Neural cell (in vitro differentiated cells): ENCODE measurements around the gene PDZD4. TPM values are rescaled to one million over a fixed set of nuclear protein-coding genes. Genes with fewer than 3 reads are reported as not detected.

Experiments used
- H2AFZ ChIP-seq: fragments of 200-600, 300-800 bp; sonication (generic), shearing (Covaris generic); 2 replicates; pipeline ENCODE4 v1.6.0; 2014; ENCODE audit warnings: low read depth, mild to moderate bottlenecking, antibody characterized with exemption, low read length, moderate library complexity
- H3F3A ChIP-seq: fragments of 200-600 bp; shearing (Covaris generic); 2 replicates; pipeline ENCODE4 v1.6.1; 2016; ENCODE audit warnings: mild to moderate bottlenecking, moderate library complexity, mixed read lengths, antibody characterized with exemption, low read length; ENCODE audit not compliant: insufficient read depth, poor library complexity, severe bottlenecking
- H3K27ac ChIP-seq: fragments of 200-600, 300-800 bp; sonication (generic), shearing (Covaris generic); 2 replicates; pipeline ENCODE4 v1.5.1; 2014; ENCODE audit warnings: mild to moderate bottlenecking, low read length, moderate library complexity
- H3K27me3 ChIP-seq: fragments of 300-800, 200-600 bp; sonication (generic), shearing (Covaris generic); 2 replicates; pipeline ENCODE4 v1.6.0; 2014; ENCODE audit warnings: mild to moderate bottlenecking, low read depth, low read length, moderate library complexity; ENCODE audit not compliant: insufficient read depth
- H3K36me3 ChIP-seq: fragments of 300-800, 200-600 bp; sonication (generic), shearing (Covaris generic); 2 replicates; pipeline ENCODE4 v1.5.1; 2014; ENCODE audit warnings: mild to moderate bottlenecking, antibody characterized with exemption, low read length, moderate library complexity; ENCODE audit not compliant: insufficient read depth
- H3K4me2 ChIP-seq: fragments of 300-800, 200-600 bp; sonication (generic), shearing (Covaris generic); 2 replicates; pipeline ENCODE4 v1.6.0; 2014; ENCODE audit warnings: mild to moderate bottlenecking, low read length
- H3K4me3 ChIP-seq: fragments of 300-800, 200-600 bp; sonication (generic), shearing (Covaris generic); 2 replicates; pipeline ENCODE4 v1.5.1; 2014; ENCODE audit warnings: mild to moderate bottlenecking, low read length, moderate library complexity
- H3K79me2 ChIP-seq: fragments of 200-600 bp; shearing (Covaris generic); replicated peaks from 2 replicates; pipeline ENCODE4 v1.6.0; 2014; ENCODE audit warnings: mild to moderate bottlenecking, low read length, moderate library complexity; ENCODE audit not compliant: insufficient read depth
- H3K9ac ChIP-seq: fragments of 300-800, 200-600 bp; sonication (generic), shearing (Covaris generic); 2 replicates; pipeline ENCODE4 v1.6.1; 2016; ENCODE audit warnings: mild to moderate bottlenecking, low read length, mixed read lengths
- H3K9me2 ChIP-seq: fragments of 200-600 bp; shearing (Covaris generic); 2 replicates; pipeline ENCODE4 v1.6.1; 2016; ENCODE audit warnings: mild to moderate bottlenecking, low read length, mixed read lengths; ENCODE audit not compliant: insufficient read depth
- H3K9me3 ChIP-seq: fragments of 200-600, 300-800 bp; sonication (generic), shearing (Covaris generic); 2 replicates; pipeline ENCODE4 v1.6.1; 2016; ENCODE audit warnings: mild to moderate bottlenecking, mixed run types, low read length, moderate library complexity, mixed read lengths
- H4K20me1 ChIP-seq: fragments of 200-600 bp; shearing (Covaris generic); 2 replicates; pipeline ENCODE4 v1.6.1; 2016; ENCODE audit warnings: mild to moderate bottlenecking, mixed run types; ENCODE audit not compliant: insufficient read depth
- CTCF ChIP-seq: fragments of 450-650 bp; IDR thresholded peaks from 2 replicates; pipeline ENCODE4 v1.5.1; 2014; ENCODE audit warnings: antibody characterized with exemption, mild to moderate bottlenecking, moderate library complexity; ENCODE audit not compliant: poor library complexity, severe bottlenecking
- EP300 ChIP-seq: fragments of 450-650 bp; conservative IDR thresholded peaks from 2 replicates; pipeline ENCODE4 v1.6.1; 2014; ENCODE audit warnings: antibody characterized with exemption, mild to moderate bottlenecking, moderate library complexity; ENCODE audit not compliant: poor library complexity, severe bottlenecking
- EZH2 ChIP-seq: fragments of 200-600, 300-800 bp; shearing (Covaris generic), sonication (generic); IDR thresholded peaks from 2 replicates; pipeline ENCODE4 v1.6.1; 2014; ENCODE audit warnings: antibody characterized with exemption, low read length, borderline replicate concordance, mild to moderate bottlenecking; ENCODE audit not compliant: insufficient read depth, poor library complexity, severe bottlenecking
- MXI1 ChIP-seq: fragments of 450-650 bp; conservative IDR thresholded peaks from 2 replicates; pipeline ENCODE4 v1.6.1; 2014; ENCODE audit warnings: antibody characterized with exemption, mild to moderate bottlenecking; ENCODE audit not compliant: poor library complexity, severe bottlenecking
- POLR2AphosphoS5 ChIP-seq: IDR thresholded peaks from 2 replicates; pipeline ENCODE4 v1.6.1; 2012
- RAD21 ChIP-seq: fragments of 450-650 bp; conservative IDR thresholded peaks from 2 replicates; pipeline ENCODE4 v1.6.1; 2014; ENCODE audit warnings: antibody characterized with exemption, mild to moderate bottlenecking, moderate library complexity
- REST ChIP-seq: IDR thresholded peaks from 2 replicates; pipeline ENCODE4 v1.6.1; 2012; ENCODE audit warnings: borderline replicate concordance
- SMC3 ChIP-seq: fragments of 450-650 bp; conservative IDR thresholded peaks from 2 replicates; pipeline ENCODE4 v1.6.1; 2014; ENCODE audit warnings: antibody characterized with exemption, mild to moderate bottlenecking, moderate library complexity; ENCODE audit not compliant: poor library complexity
- TAF1 ChIP-seq: IDR thresholded peaks from 2 replicates; pipeline ENCODE4 v1.6.1; 2012; ENCODE audit warnings: low read depth
- polyA plus RNA-seq: library from polyadenylated mRNA; depleted of rRNA; stranded (reverse); fragments of >200 nt; gene quantifications from 2 replicates; pipeline ENCODE4 v1.2.3, GENCODE V29; 2014

PDZD4 gene
- polyA plus RNA-seq, 1 donor from 2014 or later = 343 TPM

GRCh38 chrX:153836921-153837320 is 6.6 kb upstream of the PDZD4 start:
- Histone ChIP-seq H3K4me2 (no peak overlapping the region), H3F3A (no peaks in the 10 kb centered on the region), H3K9me2 (no peaks in the 10 kb centered on the region), H3K79me2 (no peaks in the 10 kb centered on the region), H3K27me3 (no peaks in the 10 kb centered on the region), H3K36me3 (no peaks in the 10 kb centered on the region), H3K27ac (no peak overlapping the region), H2AFZ (no peak overlapping the region), H3K4me3 (no peak overlapping the region), H3K9me3 (no peaks in the 10 kb centered on the region), H4K20me1 (no peaks in the 10 kb centered on the region), H3K9ac (no peak overlapping the region)
- no peak for TF ChIP-seq MXI1
- no peak for TF ChIP-seq EP300
- TF ChIP-seq REST = no peak
- no peak for TF ChIP-seq POLR2AphosphoS5
- TF ChIP-seq EZH2 = no peak
- TF ChIP-seq CTCF = no peak
- no peak for TF ChIP-seq TAF1
- no peak for TF ChIP-seq RAD21
- TF ChIP-seq SMC3 = no peak

GRCh38 chrX:153832728-153833127 is 2.4 kb upstream of the PDZD4 start:
- H3K36me3 ChIP-seq = no peaks in the 10 kb centered on the region
- no peak overlapping the region for H3K4me3 ChIP-seq
- H3F3A ChIP-seq = no peaks in the 10 kb centered on the region
- H3K9me2 ChIP-seq = no peaks in the 10 kb centered on the region
- no peaks in the 10 kb centered on the region for H3K27me3 ChIP-seq
- TF ChIP-seq CTCF (no peak), EP300 (no peak), RAD21 (no peak), SMC3 (no peak), EZH2 (no peak), REST (no peak), TAF1 (no peak), POLR2AphosphoS5 (no peak), MXI1 (no peak)
- H3K4me2 ChIP-seq = no peak overlapping the region
- H3K27ac ChIP-seq = no peak overlapping the region
- H3K9ac ChIP-seq = no peak overlapping the region
- no peaks in the 10 kb centered on the region for H4K20me1 ChIP-seq
- H3K9me3 ChIP-seq = no peaks in the 10 kb centered on the region
- H3K79me2 ChIP-seq = peaks cover 12% of the 10 kb centered on the region
- H2AFZ ChIP-seq = no peak overlapping the region
